H1 (cell line): ENCODE measurements around the gene IZUMO4. TPM values are rescaled to one million over a fixed set of nuclear protein-coding genes. Genes with fewer than 3 reads are reported as not detected.

ENCODE experiments used
- CHD1 ChIP-seq: IDR thresholded peaks from 2 replicates; pipeline ENCODE4 v1.6.1; 2012; ENCODE audit warnings: low read depth, low read length, improper control_type of control experiment
- CHD7 ChIP-seq: fragments of 300-600 bp; sonication (generic); IDR thresholded peaks from 2 replicates; pipeline ENCODE4 v1.7.1; 2012; ENCODE audit warnings: low read length, moderate library complexity, mild to moderate bottlenecking, inconsistent platforms; ENCODE audit not compliant: insufficient replicate concordance
- EGR1 ChIP-seq: IDR thresholded peaks from 2 replicates; pipeline ENCODE4 v1.6.1; 2011; ENCODE audit warnings: low read depth, low read length, borderline replicate concordance
- JUN ChIP-seq: IDR thresholded peaks from 2 replicates; pipeline ENCODE4 v1.6.1; 2011; ENCODE audit warnings: low read depth, mild to moderate bottlenecking, improper control_type of control experiment, low read length
- POLR2AphosphoS5 ChIP-seq: IDR thresholded peaks from 2 replicates; pipeline ENCODE4 v1.6.1; 2011; ENCODE audit warnings: low read depth, low read length
- RFX5 ChIP-seq: IDR thresholded peaks from 2 replicates; pipeline ENCODE4 v1.6.1; 2011; ENCODE audit warnings: low read depth, low read length, improper control_type of control experiment, borderline replicate concordance
- SP4 ChIP-seq: IDR thresholded peaks from 2 replicates; pipeline ENCODE4 v1.6.1; 2012; ENCODE audit warnings: low read length, inconsistent platforms
- TCF12 ChIP-seq: IDR thresholded peaks from 2 replicates; pipeline ENCODE4 v1.6.1; 2011; ENCODE audit warnings: low read depth, mild to moderate bottlenecking, low read length
- TEAD4 ChIP-seq: IDR thresholded peaks from 2 replicates; pipeline ENCODE4 v1.6.1; 2012; ENCODE audit warnings: low read depth, low read length, inconsistent platforms, mixed read lengths
- YY1 ChIP-seq: IDR thresholded peaks from 2 replicates; pipeline ENCODE4 v1.6.1; 2011; ENCODE audit warnings: low read depth, mild to moderate bottlenecking, low read length
- polyA plus RNA-seq, 7 experiments: library from polyadenylated mRNA; depleted of rRNA in 3 of 7; stranded (reverse) in 5 of 7; unstranded in 2 of 7; fragments of >200 nt in 5 of 7; fragments of 200-250 nt in 2 of 7; gene quantifications; 1 replicate in 5 of 7; 2 replicates in 1 of 7; 4 replicates in 1 of 7; pipeline versions ENCODE4 v1.2.1 to v1.2.3, GENCODE V29; 2011 to 2013; ENCODE audit warnings: missing spikeins in 2 of 7, mixed read lengths in 2 of 7
- total RNA-seq: library from RNA; stranded (reverse); fragmentation: NEBNext Ultra II Directional; extraction: Animal tissue kit (Norgen Biotek cat#: 25700); gene quantifications from 2 replicates; pipeline ENCODE4 v1.2.1, GENCODE V29; 2021

The IZUMO4 gene
- total and polyA plus RNA-seq, 2 of the 8 experiments (the other 6 are each of a cell fraction or from before 2014, with no cell fraction given) = 1.8 to 1.9 TPM

GRCh38 chr19:2077833-2078619 is 18.7 kb upstream of the IZUMO4 start (continued):
- TF ChIP-seq CHD7 (no peak), SP4 (no peak), POLR2AphosphoS5 (no peak), RFX5 (no peak), TEAD4 (no peak), TCF12 (no peak), JUN (no peak), EGR1 (no peak), YY1 (no peak), CHD1 (no peak)
